Trophoblast cell (in vitro differentiated cells and primary cell): ENCODE measurements around the gene MAGI1.

ENCODE experiments used
- DNase-seq, 2 donors: peaks; one replicate each; pipeline ENCODE4 v3.0.0-alpha.2; 2016
- H2AFZ ChIP-seq: 2 replicates; pipeline ENCODE4 v1.6.1; 2013; ENCODE audit warnings: low read length, moderate library complexity, mild to moderate bottlenecking; ENCODE audit not compliant: insufficient read depth, poor library complexity
- H2AK5ac ChIP-seq: 2 replicates; pipeline ENCODE4 v1.6.1; 2013; ENCODE audit warnings: mild to moderate bottlenecking, low read length
- H2BK120ac ChIP-seq: 2 replicates; pipeline ENCODE4 v1.6.1; 2013; ENCODE audit warnings: low read length, mild to moderate bottlenecking, moderate library complexity; ENCODE audit not compliant: insufficient read depth, poor library complexity
- H2BK12ac ChIP-seq: 2 replicates; pipeline ENCODE4 v1.6.1; 2013; ENCODE audit warnings: mild to moderate bottlenecking, low read length, moderate library complexity
- H2BK5ac ChIP-seq: 2 replicates; pipeline ENCODE4 v1.6.1; 2013; ENCODE audit warnings: low read length, low read depth, moderate library complexity, mild to moderate bottlenecking; ENCODE audit not compliant: poor library complexity
- H3K14ac ChIP-seq: 2 replicates; pipeline ENCODE4 v1.6.1; 2013; ENCODE audit warnings: mild to moderate bottlenecking, low read length
- H3K18ac ChIP-seq: 2 replicates; pipeline ENCODE4 v1.6.1; 2013; ENCODE audit warnings: mild to moderate bottlenecking, low read length
- H3K23ac ChIP-seq: 2 replicates; pipeline ENCODE4 v1.6.1; 2013; ENCODE audit warnings: low read length
- H3K27ac ChIP-seq: 2 replicates; pipeline ENCODE4 v1.5.1; 2013; ENCODE audit warnings: low read depth, mild to moderate bottlenecking, inconsistent platforms, low read length, moderate library complexity
- H3K27me3 ChIP-seq: 2 replicates; pipeline ENCODE4 v1.6.1; 2013; ENCODE audit warnings: inconsistent platforms, mild to moderate bottlenecking, low read length, moderate library complexity; ENCODE audit not compliant: insufficient read depth
- H3K36me3 ChIP-seq, 2 experiments: 1 replicate in 1 of 2; 2 replicates in 1 of 2; pipeline ENCODE4 v1.6.1; 2013; ENCODE audit warnings: low read length in 2 of 2, mild to moderate bottlenecking in 2 of 2, moderate library complexity in 1 of 2; ENCODE audit not compliant: insufficient read depth in 2 of 2, control insufficient read depth in 1 of 2
- H3K4ac ChIP-seq: 2 replicates; pipeline ENCODE4 v1.6.1; 2013; ENCODE audit warnings: low read depth, mild to moderate bottlenecking, low read length, moderate library complexity
- H3K4me1 ChIP-seq, 2 experiments: 1 replicate in 1 of 2; 2 replicates in 1 of 2; pipeline ENCODE4 v1.6.1; 2013; ENCODE audit warnings: low read length in 2 of 2, mild to moderate bottlenecking in 2 of 2, moderate library complexity in 1 of 2; ENCODE audit not compliant: insufficient read depth in 2 of 2, control insufficient read depth in 1 of 2
- H3K4me2 ChIP-seq: 2 replicates; pipeline ENCODE4 v1.6.1; 2013; ENCODE audit warnings: inconsistent platforms, mild to moderate bottlenecking, low read length, moderate library complexity
- H3K4me3 ChIP-seq: 2 replicates; pipeline ENCODE4 v1.5.1; 2013; ENCODE audit warnings: mild to moderate bottlenecking, low read depth, low read length, inconsistent platforms
- H3K79me1 ChIP-seq: one replicate; pipeline ENCODE4 v1.6.1; 2013; ENCODE audit warnings: low read length
- H3K79me2 ChIP-seq: 2 replicates; pipeline ENCODE4 v1.6.1; 2013; ENCODE audit warnings: low read length, mild to moderate bottlenecking; ENCODE audit not compliant: control insufficient read depth, insufficient read depth, poor library complexity
- H3K9ac ChIP-seq: 2 replicates; pipeline ENCODE4 v1.6.1; 2013; ENCODE audit warnings: mild to moderate bottlenecking, low read length
- H3K9me3 ChIP-seq: 2 replicates; pipeline ENCODE4 v1.6.1; 2013; ENCODE audit warnings: low read depth, mild to moderate bottlenecking, control low read depth, inconsistent platforms, low read length; ENCODE audit not compliant: insufficient read depth
- H4K12ac ChIP-seq: 2 replicates; pipeline ENCODE4 v1.6.1; 2013; ENCODE audit warnings: low read depth, mild to moderate bottlenecking, low read length, moderate library complexity
- H4K8ac ChIP-seq: 2 replicates; pipeline ENCODE4 v1.6.1; 2013; ENCODE audit warnings: low read depth, mild to moderate bottlenecking, low read length, moderate library complexity
- H4K91ac ChIP-seq: one replicate; pipeline ENCODE4 v1.6.1; 2013; ENCODE audit warnings: low read depth, mild to moderate bottlenecking, low read length, moderate library complexity
- WGBS: extraction: QIAGEN DNeasy Blood & Tissue Kit; methylation state at CpG from one replicate; pipeline ENCODE4 v1.1.7; 2013; ENCODE audit warnings: missing lambda C conversion rate; ENCODE audit not compliant: insufficient read length, insufficient coverage; ENCODE audit errors: extremely low coverage; 5-methylcytosine and 5-hydroxymethylcytosine counted together

The MAGI1 gene

DNA sequence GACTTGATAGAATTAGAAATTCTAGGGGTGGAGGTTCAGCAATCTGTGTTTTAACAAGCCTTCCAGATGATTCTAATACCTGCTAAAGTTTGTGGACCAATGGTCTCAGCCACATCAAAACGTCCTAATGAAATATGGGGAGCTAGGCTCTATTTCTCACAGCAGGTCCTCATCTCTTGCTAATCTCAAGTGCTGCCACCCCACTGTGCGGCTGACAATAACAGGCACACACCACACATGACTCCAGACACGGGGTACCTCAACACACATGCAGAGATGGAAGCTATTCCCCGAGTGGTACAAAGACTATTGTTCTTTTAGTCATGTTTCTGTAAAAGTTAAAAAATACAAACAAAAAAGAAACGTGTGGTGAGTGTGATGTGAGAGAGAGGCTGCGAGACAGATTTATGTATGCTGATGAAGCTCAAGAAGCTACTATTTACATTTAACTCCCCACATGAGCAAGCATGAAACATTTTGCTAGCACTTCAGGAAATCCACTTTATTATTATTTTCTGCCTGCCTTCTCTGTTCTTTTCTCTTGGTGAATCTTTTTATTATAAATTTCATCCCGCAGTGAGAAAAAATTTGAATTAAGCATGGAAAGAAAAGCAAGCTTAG lies 405.6 kb downstream of the MAGI1 start:
- Histone ChIP-seq H2AFZ (no peak overlapping the region), H4K91ac (no peak overlapping the region), H3K27me3 (no peaks in the 10 kb centered on the region), H3K4me3 (no peak overlapping the region), H3K36me3 (no peaks in the 10 kb centered on the region), H3K4me1 (no peaks in the 10 kb centered on the region), H3K23ac (no peak overlapping the region), H3K79me2 (no peaks in the 10 kb centered on the region), H3K27ac (no peak overlapping the region), H2BK12ac (no peak overlapping the region), H4K8ac (no peak overlapping the region), H4K12ac (no peak overlapping the region), H2BK5ac (no peak overlapping the region), H3K14ac (no peak overlapping the region), H3K18ac (no peak overlapping the region), H2BK120ac (no peak overlapping the region), H2AK5ac (no peak overlapping the region), H3K4ac (no peak overlapping the region), H3K9me3 (no peaks in the 10 kb centered on the region), H3K4me2 (no peak overlapping the region), H3K9ac (no peak overlapping the region), H3K79me1 (no peaks in the 10 kb centered on the region)
- no peak for DNase-seq
- no CpG with 5 or more reads among the region's 7 CpGs for WGBS

DNA sequence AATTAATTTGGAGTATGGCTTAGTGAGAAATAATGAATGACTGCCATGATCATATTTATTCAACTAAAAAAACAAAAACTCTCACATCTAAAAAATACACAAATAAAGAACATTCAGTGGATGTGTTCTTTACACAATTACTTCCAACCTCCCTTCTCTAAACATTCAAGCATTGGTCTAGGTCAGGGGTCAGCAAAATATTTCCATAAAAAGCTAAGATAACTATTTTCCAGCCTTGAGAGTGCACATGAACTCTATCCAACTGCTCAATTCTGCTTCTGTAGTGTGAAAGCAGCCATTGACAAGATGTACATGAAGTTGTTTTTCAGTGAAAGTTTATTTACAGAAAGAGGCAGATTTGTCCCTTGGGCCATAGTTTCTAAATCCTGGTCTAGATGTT lies 406.3 kb downstream of the MAGI1 start:
- H2AFZ ChIP-seq = no peak overlapping the region
- H3K4me3 ChIP-seq = no peak overlapping the region
- DNase-seq = no peak
- no peak overlapping the region for H3K14ac ChIP-seq
- H3K18ac ChIP-seq = no peak overlapping the region
- no peak overlapping the region for H2BK5ac ChIP-seq
- H3K23ac ChIP-seq = no peak overlapping the region
- H2BK120ac ChIP-seq = no peak overlapping the region
- H3K4me2 ChIP-seq = no peak overlapping the region
- no peaks in the 10 kb centered on the region for H3K9me3 ChIP-seq
- H2AK5ac ChIP-seq = no peak overlapping the region
- H2BK12ac ChIP-seq = no peak overlapping the region
- no peaks in the 10 kb centered on the region for H3K27me3 ChIP-seq
- no peak overlapping the region for H3K27ac ChIP-seq
- no peaks in the 10 kb centered on the region for H3K79me1 ChIP-seq
- no peak overlapping the region for H3K9ac ChIP-seq
- no peaks in the 10 kb centered on the region for H3K4me1 ChIP-seq
- no peak overlapping the region for H4K91ac ChIP-seq
- no peak overlapping the region for H4K8ac ChIP-seq
- H3K36me3 ChIP-seq = no peaks in the 10 kb centered on the region
- H4K12ac ChIP-seq = no peak overlapping the region
- no peaks in the 10 kb centered on the region for H3K79me2 ChIP-seq
- no peak overlapping the region for H3K4ac ChIP-seq

DNA sequence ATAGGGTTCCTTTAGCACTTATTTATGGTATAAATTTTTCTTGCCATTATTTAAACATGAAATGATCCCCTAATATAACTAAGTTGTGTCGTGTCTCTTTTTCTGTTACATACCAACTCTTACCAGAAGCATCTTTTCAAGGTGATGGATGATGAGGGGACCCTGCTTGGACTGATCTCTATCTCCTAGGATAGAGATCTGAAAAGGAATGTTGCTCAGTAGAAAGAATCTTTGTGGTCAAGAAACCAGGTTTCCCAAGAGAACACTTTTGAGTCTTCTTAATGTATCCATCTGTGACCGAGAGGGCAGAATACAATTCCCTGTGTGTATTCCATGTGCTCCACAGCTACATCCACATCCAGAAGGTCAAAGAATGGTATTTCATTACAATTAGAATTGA lies 409.7 kb downstream of the MAGI1 start:
- Histone ChIP-seq H2BK5ac (no peak overlapping the region), H3K79me1 (no peaks in the 10 kb centered on the region), H2AK5ac (no peak overlapping the region), H3K9me3 (no peaks in the 10 kb centered on the region), H3K23ac (no peak overlapping the region), H3K4me1 (no peaks in the 10 kb centered on the region), H3K79me2 (no peaks in the 10 kb centered on the region), H3K36me3 (no peaks in the 10 kb centered on the region), H2BK120ac (no peak overlapping the region), H3K27me3 (no peaks in the 10 kb centered on the region), H4K8ac (no peak overlapping the region), H2BK12ac (no peak overlapping the region), H2AFZ (no peak overlapping the region), H3K4me3 (no peak overlapping the region), H3K9ac (no peak overlapping the region), H3K14ac (no peak overlapping the region), H3K4me2 (no peak overlapping the region), H3K27ac (no peak overlapping the region), H3K18ac (no peak overlapping the region), H4K12ac (no peak overlapping the region), H3K4ac (no peak overlapping the region), H4K91ac (no peak overlapping the region)
- peak; percentile 41 to 73 for DNase-seq
- no CpG with 5 or more reads among the region's 2 CpGs for WGBS

DNA sequence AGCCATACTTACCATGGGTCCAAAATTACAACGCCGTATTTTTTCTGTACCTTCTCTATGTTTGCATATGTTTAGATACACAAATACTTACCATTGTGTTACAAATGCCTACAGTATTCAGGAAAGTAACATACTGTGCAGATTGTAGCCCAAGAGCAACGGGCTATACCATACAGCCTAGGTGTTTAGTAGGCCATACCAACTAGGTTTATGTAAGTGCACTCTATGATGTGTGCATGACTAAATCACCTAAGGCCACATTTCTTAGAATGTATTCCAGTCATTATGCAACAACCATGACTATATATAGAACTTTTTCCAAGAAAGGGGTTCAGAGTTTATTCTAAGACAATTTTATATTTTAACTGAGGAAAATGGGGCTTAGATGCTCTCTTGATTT lies 411.7 kb downstream of the MAGI1 start:
- peak; percentile 16 to 63 for DNase-seq
- Histone ChIP-seq H2BK5ac (no peak overlapping the region), H3K4me3 (no peak overlapping the region), H3K27me3 (no peaks in the 10 kb centered on the region), H3K23ac (no peak overlapping the region), H3K18ac (no peak overlapping the region), H4K8ac (no peak overlapping the region), H3K4ac (no peak overlapping the region), H3K9me3 (no peaks in the 10 kb centered on the region), H3K4me2 (no peak overlapping the region), H2AFZ (no peak overlapping the region), H3K79me1 (no peaks in the 10 kb centered on the region), H3K27ac (no peak overlapping the region), H4K12ac (no peak overlapping the region), H3K4me1 (no peaks in the 10 kb centered on the region), H3K14ac (no peak overlapping the region), H2AK5ac (no peak overlapping the region), H3K36me3 (no peaks in the 10 kb centered on the region), H2BK120ac (no peak overlapping the region), H2BK12ac (no peak overlapping the region), H3K9ac (no peak overlapping the region), H4K91ac (no peak overlapping the region), H3K79me2 (no peaks in the 10 kb centered on the region)
- WGBS = no CpG with 5 or more reads among the region's 3 CpGs
